Stimulated activated CD4-positive, alpha-beta T cell treated with anti-CD3 and anti-CD28 coated beads, TNF-alpha, amount 100 ng/mL, for 4 hours (primary cell): Measurements from ENCODE around the gene SMYD2.

Source experiments
- DNase-seq, 3 experiments: peaks; one replicate each; pipeline ENCODE4 v3.0.0-alpha.2; 2020; ENCODE audit warnings: low read depth in 3 of 3

The SMYD2 gene

GRCh38 chr1:214329470-214330220 is 48.7 kb downstream of the SMYD2 start:
- DNase-seq, result no peak

- DNase-seq, result no peak
Measured at GRCh38 chr1:214330222-214330621, 49.3 kb downstream of the SMYD2 start.

GRCh38 chr1:214330715-214331114 is 49.8 kb downstream of the SMYD2 start:
- DNase-seq, result no peak

GRCh38 chr1:214331180-214331579 is 50.2 kb downstream of the SMYD2 start:
- no peak for DNase-seq

GRCh38 chr1:214331827-214332423 is 51.0 kb downstream of the SMYD2 start:
- DNase-seq, result peak; percentile 7 to 15 (median 13)

- peak in 1 of 3 experiments; percentile 3 for DNase-seq
Measured at GRCh38 chr1:214332946-214333798, 52.2 kb downstream of the SMYD2 start.

GRCh38 chr1:214335567-214335966 is 54.6 kb downstream of the SMYD2 start:
- no peak for DNase-seq

- no peak for DNase-seq
Measured at GRCh38 chr1:214337015-214337414, 56.1 kb downstream of the SMYD2 start.

GRCh38 chr1:214337511-214337910 is 56.6 kb downstream of the SMYD2 start:
- no peak for DNase-seq

- no peak for DNase-seq
Measured at GRCh38 chr1:214338212-214338611, 57.3 kb downstream of the SMYD2 start.

- no peak for DNase-seq
Measured at GRCh38 chr1:214341459-214341858, 60.5 kb downstream of the SMYD2 start.

- DNase-seq, result no peak
Measured at GRCh38 chr1:214341932-214342331, 61.0 kb downstream of the SMYD2 start.

GRCh38 chr1:214342525-214342924 is 61.6 kb downstream of the SMYD2 start:
- no peak for DNase-seq

- no peak for DNase-seq
Measured at GRCh38 chr1:214344897-214345296, 63.9 kb downstream of the SMYD2 start.

- no peak for DNase-seq
Measured at GRCh38 chr1:214349008-214349407, 68.0 kb downstream of the SMYD2 start.

GRCh38 chr1:214349781-214350180 is 68.8 kb downstream of the SMYD2 start:
- no peak for DNase-seq

GRCh38 chr1:214351551-214352277 is 70.8 kb downstream of the SMYD2 start:
- DNase-seq, result no peak

- no peak for DNase-seq
Measured at GRCh38 chr1:214352838-214353237, 71.9 kb downstream of the SMYD2 start.

GRCh38 chr1:214354440-214355148 is 73.6 kb downstream of the SMYD2 start:
- DNase-seq, result no peak

- no peak for DNase-seq
Measured at GRCh38 chr1:214360116-214360515, 79.2 kb downstream of the SMYD2 start.

GRCh38 chr1:214360525-214361164 is 79.7 kb downstream of the SMYD2 start:
- DNase-seq, result no peak
